T1000 (cell line): Measurements from ENCODE around the gene SLC38A4.
"Not testable (repeated sequence)": the region's sequence is repeated elsewhere in the genome, so short reads cannot be mapped to it uniquely, and the experiment has no call there.

Experiments used
- DNase-seq: peaks from one replicate; lab custom pipeline; 2025; ENCODE audit warnings: mixed read lengths; lab: John Stamatoyannopoulos, UW

SLC38A4 gene

DNA sequence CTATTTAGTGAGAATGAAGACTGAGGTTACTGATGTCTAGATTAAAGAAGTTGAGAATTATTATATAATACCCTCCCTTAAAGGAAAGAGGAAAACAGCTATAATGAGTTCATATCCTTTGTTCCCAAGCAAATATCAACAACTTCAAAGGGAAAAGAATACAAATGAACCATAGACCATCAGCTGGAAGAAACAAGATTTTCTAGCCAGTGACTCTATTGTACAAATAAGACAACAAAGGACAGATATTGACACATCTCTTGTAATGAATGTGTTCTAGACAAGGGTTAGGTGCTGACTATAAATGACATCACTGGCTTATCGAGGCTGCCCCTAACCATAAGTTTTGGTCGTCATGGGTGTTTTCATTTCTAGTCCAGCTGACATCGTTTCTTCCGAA lies 48.2 kb downstream of the SLC38A4 start:
- no peak for DNase-seq

DNA sequence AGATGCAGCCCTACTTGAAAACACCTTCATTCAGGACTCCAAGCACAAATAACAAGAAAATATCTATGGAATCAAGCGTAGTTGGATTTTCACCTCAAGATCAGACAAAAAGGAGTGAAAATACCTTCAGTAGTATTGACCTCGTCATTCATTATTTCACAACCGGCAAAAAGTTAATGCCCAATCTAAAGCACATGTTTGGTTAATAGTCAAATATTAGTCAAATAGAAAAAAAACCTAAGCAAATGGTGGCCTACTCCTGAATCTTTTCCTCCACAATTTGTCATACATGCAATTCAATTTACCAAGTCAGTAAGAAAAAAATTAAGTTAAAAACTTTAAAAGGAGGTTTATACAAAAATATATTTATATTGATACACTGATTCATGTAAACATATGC lies 50.0 kb downstream of the SLC38A4 start:
- no peak for DNase-seq

DNA sequence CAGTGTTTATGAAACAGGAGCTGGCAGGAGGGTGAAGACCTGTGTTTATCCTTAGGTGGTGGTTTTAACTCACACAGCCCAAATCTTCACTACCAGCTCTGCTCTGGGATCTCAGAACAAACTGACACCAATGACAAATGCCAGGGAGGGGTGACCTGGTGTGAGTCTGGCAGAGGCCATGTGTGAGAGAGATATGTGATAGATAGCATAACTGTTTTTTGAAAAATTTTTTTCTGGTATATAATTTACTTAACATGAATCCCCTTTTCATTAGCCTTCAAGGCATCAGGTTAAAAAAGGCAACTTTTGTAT lies 51.5 kb downstream of the SLC38A4 start:
- no peak for DNase-seq

DNA sequence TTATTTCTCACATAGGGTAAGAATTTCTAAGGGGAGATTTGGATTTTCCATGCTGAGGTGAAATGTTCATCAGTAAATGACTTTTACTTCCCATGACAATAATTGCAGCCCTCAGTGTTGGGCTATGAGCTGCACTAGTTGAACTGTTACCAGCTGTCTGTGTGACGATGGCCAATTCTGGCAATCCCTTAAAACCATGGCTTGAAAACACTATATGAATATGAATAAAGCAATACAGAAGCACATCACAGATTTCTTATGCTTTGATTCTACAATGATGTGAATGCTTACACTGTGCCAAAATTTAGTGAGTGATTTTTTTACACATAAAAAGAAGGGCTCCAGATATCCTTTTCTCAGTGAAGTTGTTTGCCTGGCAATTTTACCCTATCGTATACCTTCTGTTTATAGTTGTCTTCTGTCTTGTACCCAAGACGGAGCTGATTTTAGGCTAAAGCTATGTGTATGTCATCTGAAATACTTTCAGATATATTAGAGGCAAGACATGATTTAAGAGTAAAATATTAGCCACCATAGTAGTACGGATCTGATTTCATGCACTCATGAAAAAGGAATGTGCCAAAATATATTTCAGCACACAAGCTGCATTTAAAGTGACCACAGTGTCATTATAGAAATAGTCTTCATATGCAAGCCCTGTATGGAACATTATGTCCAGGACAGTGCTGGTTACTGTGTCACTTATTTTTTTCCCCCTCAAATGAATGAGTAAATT lies 52.0 kb downstream of the SLC38A4 start:
- no peak for DNase-seq

DNA sequence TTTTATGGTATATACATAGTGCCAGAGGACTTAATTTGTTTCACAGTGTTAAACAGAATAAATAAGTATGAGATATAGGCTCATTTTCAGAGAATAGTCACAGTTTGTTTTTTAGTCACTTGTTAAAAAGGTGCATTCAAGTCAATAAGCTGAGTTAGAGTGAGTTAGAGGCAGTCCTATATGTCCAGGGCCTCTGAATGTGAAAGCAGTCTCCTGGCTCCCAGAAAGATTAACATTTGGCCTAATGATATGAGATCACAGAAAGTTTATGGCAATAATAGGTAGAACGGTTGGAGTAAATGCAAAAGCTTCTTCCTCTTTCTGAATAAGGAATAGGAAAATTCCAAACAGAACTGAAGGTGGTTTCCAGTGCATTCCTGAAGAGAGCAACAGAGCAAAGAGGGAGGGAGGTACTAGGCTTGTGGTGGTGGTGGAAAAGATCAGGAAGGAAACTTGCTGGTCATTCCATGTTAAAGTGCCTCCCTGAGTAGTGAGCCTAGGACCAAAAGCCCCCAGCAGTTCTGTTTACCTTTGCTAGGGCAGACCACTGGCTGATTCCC lies 54.4 kb downstream of the SLC38A4 start:
- DNase-seq = no peak

DNA sequence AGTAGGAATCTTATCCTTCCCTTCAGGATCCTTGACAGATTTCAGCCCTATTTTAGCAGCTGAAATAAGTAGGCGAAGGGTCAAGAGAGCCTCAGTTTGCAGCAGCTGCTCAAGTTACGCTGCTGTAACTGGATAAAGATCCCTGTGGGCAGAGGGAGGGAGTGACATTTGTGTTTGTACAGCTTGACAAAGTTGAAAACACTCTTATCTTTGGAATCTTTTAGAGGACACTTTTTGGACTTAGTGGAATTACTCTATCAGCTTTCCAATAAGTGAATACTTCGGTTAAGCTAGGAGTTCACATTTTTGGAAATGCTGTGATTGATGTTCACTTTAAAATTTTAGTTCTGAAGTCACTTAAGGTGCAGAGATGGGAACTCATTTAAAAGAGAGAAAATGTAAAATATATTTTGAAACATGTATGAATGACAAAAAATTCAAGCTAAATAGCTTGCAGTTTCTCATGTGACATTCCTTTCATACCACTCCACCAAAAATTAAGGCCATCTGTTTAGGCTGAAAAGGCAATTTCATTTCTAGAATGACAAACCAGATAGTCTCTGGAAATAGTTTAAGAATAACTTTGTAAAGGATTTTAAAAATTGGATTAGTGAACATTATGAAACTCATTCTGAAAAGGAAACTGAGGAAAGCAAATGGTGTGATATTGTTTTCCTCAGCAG lies 55.2 kb downstream of the SLC38A4 start:
- DNase-seq = no peak

DNA sequence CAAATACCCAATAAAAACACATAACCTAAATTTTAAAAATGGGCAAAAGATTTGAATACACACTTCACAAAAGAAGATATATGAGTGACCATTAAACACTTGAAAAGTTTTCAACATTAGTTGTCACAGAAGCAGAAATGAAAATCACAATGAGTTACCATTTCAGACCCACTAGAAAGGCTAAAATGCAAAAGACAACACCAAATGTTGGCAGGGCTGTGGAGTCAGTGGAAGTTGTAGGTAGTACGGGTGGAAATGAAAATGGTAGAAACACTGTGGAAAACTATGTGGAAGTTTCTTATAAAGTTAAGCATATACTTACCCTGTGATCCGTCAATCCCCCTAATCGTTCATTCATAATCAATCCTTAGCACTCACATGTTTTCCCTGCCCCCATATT lies 61.8 kb downstream of the SLC38A4 start:
- DNase-seq = no peak

DNA sequence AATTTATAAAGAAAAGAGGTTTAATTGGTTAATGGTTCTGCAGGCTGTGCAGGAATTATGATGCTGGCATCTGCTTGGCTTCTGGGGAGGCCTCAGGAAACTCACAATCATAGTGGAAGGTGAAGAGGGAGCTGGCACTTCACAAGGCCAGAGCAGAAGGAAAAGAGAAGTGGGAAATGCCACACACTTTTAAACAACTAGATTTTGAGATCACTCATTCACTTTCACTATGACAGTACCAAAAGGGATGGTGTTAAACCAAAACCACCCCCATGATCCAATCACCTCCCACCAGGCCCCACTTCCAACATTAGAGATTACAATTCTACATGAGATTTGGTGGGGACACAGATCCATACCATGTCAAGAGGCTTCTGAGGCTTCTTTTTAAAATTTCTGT lies 62.6 kb downstream of the SLC38A4 start:
- no peak for DNase-seq

DNA sequence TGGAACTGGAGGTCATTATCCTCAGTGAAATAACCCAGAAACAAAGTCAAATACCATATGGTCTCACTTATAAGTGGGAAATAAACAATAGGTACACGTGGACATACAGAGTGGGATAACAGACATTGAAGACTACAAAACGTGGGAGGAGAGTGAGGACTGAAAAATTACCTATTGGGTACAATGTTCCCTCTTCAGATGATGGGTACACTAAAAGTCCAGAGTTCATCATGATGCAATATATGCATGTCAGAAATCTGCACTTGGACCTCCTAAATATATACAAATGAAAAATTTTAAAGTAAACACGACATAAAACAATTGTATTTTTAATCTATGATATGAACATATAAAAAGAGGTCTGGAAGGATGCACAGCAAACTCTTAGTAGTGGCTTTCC lies 71.2 kb downstream of the SLC38A4 start:
- DNase-seq = no peak

DNA sequence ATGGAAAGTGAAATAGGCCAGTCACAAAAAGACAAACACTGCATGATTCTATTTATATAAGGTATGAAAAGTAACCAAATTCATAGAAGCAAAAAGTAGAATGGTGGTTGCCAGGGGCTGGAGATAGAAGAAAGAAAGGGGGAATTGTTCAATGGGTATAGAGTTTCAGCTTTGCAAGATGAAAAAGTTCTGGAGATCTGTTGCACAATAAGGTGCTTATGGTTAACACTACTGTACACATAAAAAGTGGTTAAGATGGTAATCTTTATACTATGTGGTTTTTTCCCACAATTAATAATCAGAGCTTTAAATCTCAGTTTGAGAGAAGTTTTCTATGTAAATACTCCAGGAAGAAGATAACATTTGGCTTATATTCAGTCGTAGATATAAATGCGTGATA lies 73.4 kb downstream of the SLC38A4 start:
- DNase-seq = no peak

DNA sequence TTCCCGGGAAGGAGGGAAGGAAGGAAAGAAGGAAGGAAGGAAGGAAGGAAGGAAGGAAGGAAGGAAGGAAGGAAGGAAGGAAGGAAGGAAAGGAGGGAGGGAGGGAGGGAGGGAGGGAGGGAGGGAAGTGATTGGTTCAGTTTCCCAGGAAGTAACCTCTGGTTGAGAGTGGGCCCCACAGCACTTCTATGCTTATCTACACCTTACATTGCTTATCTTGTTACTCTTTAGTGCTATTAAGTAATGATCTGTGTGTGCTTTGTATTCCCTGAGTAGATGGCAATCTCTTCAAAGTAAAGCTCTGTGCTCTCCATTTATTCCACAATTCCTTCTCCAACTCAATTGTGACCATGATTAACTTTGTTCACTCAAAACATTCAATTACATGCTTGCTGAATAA lies 74.6 kb downstream of the SLC38A4 start:
- no peak for DNase-seq

DNA sequence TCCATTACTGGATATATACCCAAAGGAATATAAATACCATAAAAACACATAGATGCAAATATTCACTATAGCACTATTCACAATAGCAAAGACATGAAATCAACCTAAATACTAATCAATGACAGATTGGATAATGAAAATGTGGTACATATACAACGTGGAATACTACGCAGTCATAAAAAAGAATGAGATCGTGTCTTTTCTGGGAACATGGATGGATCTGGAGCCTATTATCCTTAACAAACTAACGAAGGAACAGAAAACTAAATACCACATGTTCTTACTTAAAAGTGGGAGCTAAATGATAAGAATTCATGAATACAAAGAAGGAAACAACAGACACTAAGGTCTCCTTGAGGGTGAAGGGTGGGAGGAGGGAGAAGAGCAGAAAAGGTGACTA lies 76.5 kb downstream of the SLC38A4 start:
- DNase-seq = no peak

DNA sequence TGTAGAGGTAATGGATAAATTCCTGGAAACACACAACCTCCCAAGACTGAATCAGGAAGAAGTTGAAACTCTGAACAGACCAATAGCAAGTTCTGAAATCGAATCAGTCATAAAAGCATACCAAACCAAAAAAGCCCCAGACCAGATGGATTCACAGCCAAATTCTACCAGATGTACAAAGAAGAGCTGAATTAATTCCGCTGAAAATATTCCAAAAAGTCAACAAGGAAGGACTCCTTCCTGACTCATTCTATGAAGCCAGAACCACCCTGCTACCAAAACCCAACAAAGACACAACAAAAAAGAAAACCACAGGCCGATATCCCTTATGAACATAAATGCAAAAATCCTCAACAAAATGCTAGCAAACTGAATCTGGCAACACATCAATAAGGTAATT lies 81.5 kb downstream of the SLC38A4 start:
- no peak for DNase-seq

DNA sequence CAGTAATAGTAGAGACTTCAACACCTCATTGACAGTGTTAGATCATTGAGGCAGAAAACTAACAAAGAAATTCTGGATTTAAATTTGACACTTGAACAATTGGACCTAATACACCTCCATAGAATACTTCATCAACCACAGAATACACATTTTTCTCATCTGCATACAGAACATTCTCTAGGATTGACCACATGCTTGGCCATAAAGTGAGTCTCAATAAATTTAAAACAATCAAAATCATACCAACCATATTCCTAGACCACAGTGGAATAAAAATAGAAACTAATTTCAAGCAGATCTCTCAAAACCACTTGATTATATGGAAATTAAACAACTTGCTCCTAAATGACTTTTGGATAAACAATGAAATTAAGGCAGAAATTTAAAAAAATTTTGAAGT lies 82.3 kb downstream of the SLC38A4 start:
- DNase-seq = no peak

DNA sequence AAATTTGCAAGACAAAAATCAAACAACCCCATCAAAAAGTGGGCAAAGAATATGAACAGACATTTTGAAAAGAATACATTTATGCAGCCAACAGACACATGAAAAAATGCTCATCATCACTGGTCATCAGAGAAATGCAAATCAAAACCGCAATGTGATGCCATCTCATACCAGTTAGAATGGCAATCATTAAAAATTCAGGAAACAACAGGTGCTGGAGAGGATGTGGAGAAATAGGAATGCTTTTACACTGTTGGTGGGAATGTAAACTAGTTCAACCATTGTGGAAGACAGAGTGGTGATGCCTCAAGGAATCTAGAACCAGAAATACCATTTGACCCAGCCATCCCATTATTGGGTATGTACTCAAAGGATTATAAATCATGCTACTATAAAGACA lies 83.5 kb downstream of the SLC38A4 start:
- not testable (repeated sequence) for DNase-seq

DNA sequence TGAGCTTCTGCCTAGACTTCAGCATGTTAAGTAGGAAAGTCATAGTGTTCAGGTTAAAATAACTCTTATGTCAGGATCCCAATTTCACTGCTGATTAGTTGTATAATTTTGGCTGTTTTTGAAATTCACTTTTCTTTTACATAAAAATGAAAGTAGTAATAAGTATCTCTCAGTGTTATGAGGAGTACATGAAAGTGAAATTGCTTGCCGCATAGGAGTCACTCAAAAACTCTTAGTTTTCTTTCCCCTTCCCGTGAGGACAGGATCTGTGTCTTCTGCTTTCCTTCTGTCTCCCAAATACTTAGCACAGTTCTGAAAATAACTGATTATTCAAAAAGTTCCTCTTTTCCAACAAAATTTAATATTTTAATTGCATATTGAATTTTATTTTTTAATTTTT lies 100.5 kb downstream of the SLC38A4 start:
- no peak for DNase-seq

DNA sequence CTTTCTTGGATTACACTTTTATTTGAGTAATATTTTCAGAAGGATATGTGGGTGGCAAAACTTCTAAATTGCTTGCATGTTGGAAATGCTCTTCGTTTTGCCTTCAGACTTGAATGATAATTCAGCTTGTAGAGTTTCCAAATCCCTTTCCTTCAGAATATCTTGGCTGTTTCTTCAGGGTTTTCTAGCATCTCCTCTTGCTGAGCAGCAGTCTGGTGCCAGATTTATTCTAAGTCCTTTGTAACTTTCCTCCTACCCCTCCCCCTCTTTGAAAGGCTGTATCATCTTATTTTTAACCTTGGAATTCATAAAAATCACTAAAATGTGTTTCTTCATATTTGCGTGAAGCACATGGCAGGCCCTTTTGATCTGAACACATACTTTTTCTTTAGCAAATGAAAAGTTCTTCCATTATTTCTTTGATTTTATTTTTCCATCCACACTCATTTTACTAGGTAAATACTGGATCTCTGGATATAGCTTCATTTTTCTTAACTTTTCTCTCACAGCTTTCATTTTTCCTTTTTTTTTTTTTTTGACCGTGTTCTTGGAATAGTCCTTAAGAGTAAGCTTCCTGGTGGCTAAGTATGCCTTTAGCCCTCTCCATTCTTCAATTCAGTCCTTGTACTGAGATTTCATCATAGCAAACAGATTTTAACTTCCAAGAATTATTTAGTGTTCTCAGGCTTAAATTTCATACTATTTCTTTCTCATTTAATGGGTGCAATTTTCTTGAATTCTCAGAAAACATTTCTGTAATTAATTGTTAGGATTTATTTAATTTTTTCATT lies 102.0 kb downstream of the SLC38A4 start:
- DNase-seq = no peak

DNA sequence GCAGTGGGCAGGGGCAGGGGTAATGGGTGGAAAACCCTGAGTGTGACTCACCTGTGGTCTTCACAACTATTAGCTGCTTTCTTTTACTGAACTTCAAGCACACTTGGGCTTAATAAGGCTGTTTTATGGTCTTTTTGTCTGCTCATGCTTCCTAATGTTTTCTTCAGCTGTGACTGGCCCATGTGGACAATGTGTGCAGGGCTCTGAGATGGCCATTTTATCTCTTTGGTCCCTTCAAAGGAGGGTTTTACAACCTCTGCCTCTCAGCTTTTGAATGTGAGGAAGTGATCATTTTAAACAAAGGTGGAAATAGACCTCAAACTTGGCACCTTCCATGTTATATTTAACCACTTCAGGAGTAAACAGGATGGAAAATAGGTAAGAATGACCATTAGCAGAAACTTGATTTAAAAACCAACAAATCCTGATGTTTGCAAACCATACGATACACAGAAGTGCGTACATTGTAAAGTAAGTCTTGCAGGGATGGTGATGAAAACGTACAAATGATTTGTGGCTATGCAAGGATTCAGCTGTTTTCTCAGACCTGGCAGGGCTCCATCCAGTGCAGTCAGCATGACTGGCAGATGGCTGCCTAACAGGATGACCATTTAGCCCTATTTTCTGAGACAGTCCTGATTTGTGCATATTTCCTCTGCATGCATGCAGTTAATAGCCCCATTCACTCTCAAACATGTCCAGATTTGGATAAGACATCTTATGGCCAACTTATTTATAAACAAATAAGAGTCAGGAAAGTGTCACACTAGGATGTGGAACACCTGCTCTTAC lies 103.2 kb downstream of the SLC38A4 start:
- DNase-seq = no peak

DNA sequence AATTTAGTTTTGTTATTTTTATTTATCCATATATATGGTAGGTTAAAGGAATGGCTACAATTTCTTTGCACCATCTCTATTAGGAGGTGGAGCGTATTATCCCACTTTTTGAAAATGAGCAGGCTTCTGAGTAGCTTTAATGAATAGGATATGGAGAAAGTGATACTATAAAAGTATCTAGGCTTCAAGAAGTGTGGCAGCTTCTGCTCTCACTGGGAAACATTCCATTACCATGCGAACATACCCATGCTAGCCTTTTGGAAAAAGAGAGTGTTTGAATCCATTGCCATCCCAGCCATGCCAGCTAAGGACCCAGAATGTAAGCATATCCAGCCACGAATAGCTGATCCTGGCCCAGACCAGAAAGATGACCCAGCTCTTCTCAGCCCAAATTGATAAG lies 107.3 kb downstream of the SLC38A4 start:
- no peak for DNase-seq

DNA sequence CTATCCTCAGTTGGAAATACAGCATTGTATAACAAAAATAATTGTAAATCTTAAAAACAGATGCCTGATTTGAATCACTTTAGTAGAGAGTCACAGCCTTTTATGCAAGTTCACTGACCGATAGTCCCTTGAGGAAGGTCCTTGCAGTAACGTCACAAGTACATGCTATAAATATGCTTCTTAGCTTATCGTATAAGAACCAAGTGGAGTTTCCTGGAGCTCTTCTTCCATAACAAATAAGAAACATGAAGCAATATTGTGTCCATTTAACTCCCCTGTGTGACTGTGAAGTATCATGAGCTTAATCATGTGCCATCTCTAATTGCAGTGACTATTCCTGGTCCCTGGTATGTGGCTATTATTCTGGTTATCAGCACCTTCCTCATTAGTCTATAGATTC lies 107.9 kb downstream of the SLC38A4 start:
- DNase-seq = no peak

DNA sequence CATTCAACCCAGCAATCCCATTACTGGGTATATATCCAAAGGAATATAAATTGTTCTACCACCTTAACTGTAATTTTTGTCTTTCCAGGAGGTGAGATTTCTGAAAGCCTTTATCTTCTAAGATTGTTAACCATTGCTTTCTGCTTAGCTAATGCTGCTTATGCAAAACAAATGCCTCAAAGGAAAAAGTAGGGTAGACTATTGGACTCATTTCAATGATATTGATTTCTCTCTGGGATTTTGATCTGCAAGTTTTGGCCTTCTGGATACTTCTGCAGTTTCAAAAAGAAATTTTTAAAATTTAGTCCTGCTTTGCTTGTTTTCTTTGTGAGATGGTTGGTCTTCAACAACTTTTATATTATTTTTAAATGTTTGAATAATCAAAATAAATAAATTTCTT lies 108.6 kb downstream of the SLC38A4 start:
- no peak for DNase-seq
